GM12891 (cell line): ENCODE data around the gene SPAG16.

ENCODE experiments used
- PAX5 ChIP-seq: IDR thresholded peaks from 2 replicates; pipeline ENCODE4 v1.6.1; 2011; ENCODE audit warnings: low read length, moderate library complexity, mild to moderate bottlenecking; ENCODE audit not compliant: insufficient read depth, severe bottlenecking
- POLR2A ChIP-seq: IDR thresholded peaks from 2 replicates; pipeline ENCODE4 v1.6.1; 2011; ENCODE audit warnings: low read depth, low read length, control low read depth
- POLR2AphosphoS5 ChIP-seq: IDR thresholded peaks from 2 replicates; pipeline ENCODE4 v1.6.1; 2011; ENCODE audit warnings: low read depth, low read length, control low read depth
- POU2F2 ChIP-seq: IDR thresholded peaks from 2 replicates; pipeline ENCODE4 v1.6.1; 2011; ENCODE audit warnings: low read depth, mild to moderate bottlenecking, control low read depth, low read length, moderate library complexity
- TAF1 ChIP-seq: IDR thresholded peaks from 2 replicates; pipeline ENCODE4 v1.6.1; 2011; ENCODE audit warnings: low read depth, low read length, control low read depth

DNA sequence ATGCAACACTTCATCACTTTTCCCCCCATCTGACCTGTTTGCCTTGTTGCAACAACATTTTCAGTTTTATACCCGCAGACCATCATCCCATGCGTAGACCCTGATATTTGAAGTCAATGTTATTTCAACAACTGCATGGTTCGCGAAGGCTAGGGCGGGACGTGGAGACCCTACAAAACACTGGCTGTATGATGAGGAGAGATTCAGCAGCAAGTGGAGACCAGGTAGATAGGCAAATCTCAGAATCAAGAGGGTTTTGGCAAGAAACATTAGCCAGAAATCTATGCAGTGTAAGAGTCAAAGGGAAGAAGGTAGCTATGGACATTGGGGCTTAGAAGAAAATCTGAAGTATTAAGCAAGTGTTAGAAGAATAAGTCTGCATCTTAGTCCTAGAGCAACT lies 42.4 kb upstream of the SPAG16 start:
- no peak for TF ChIP-seq POLR2A
- no peak for TF ChIP-seq TAF1
- no peak for TF ChIP-seq POLR2AphosphoS5
- TF ChIP-seq PAX5: no peak
- no peak for TF ChIP-seq POU2F2
